ENCODE results near the gene ALDH3A1. TPM values are rescaled to one million over a fixed set of nuclear protein-coding genes. Genes with fewer than 3 reads are reported as not detected.

The ALDH3A1 gene
- total RNA-seq, 2 experiments from 2014 or later = not detected

DNA sequence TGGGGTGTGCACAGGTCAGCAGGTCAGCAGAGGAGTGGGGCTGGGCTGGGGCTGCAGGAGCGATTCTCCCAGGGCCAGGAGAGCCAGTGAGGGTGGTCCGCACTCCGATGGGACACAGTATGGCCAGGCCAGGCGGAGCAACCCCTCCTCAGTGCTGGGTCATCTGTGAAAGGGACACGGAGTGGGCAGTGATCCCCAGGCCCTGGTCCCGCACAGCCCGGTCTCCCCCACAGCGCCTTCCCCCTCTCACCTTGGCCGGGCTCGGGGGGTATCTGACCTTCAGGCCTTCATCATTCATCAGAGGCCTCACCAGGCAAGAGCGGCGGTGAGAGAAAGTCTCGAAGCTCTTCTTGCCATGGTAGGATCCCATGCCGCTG lies 10.0 kb downstream of the ALDH3A1 start:
- Mint-ChIP-seq H3K27ac (no peak overlapping the region), H3K4me3 (no peak overlapping the region), H3K9me3 (no peaks in the 10 kb centered on the region), H3K4me1 (ENCODE audit: low read depth) (no peaks in the 10 kb centered on the region), H3K27me3 (no peaks in the 10 kb centered on the region), H3K36me3 (ENCODE audit: low read depth) (no peaks in the 10 kb centered on the region)
- H3K9me3 ChIP-seq (ENCODE audit: control insufficient read depth in 1 of 2, insufficient read depth in 1 of 2, low read length in 2 of 2) = no peaks in the 10 kb centered on the region
- POLR2A ChIA-PET = no interaction called here
- DNase-seq (no peak), ATAC-seq (ENCODE audit: poor library complexity) (no peak)
- no peak overlapping the region for H3K27ac ChIP-seq (ENCODE audit: low read depth in 1 of 2, low read length in 2 of 2)
- TF ChIP-seq, protein P1, sequence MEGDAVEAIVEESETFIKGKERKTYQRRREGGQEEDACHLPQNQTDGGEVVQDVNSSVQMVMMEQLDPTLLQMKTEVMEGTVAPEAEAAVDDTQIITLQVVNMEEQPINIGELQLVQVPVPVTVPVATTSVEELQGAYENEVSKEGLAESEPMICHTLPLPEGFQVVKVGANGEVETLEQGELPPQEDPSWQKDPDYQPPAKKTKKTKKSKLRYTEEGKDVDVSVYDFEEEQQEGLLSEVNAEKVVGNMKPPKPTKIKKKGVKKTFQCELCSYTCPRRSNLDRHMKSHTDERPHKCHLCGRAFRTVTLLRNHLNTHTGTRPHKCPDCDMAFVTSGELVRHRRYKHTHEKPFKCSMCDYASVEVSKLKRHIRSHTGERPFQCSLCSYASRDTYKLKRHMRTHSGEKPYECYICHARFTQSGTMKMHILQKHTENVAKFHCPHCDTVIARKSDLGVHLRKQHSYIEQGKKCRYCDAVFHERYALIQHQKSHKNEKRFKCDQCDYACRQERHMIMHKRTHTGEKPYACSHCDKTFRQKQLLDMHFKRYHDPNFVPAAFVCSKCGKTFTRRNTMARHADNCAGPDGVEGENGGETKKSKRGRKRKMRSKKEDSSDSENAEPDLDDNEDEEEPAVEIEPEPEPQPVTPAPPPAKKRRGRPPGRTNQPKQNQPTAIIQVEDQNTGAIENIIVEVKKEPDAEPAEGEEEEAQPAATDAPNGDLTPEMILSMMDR (IDR thresholded peaks at IDR 0.05) = no peak
- no peaks in the 10 kb centered on the region for H3K36me3 ChIP-seq (ENCODE audit: insufficient read depth, low read length)
- H3K4me3 ChIP-seq (ENCODE audit: low read length) = no peak overlapping the region
- no peaks in the 10 kb centered on the region for H3K27me3 ChIP-seq (ENCODE audit: control insufficient read depth in 1 of 2, insufficient read depth in 2 of 2, low read length in 2 of 2)
- no peaks in the 10 kb centered on the region for H3K4me1 ChIP-seq (ENCODE audit: insufficient read depth, low read length)
- CTCF ChIA-PET = no interaction called here
- intact Hi-C loops (cut with DNase I, micrococcal nuclease) = no loop called here

DNA sequence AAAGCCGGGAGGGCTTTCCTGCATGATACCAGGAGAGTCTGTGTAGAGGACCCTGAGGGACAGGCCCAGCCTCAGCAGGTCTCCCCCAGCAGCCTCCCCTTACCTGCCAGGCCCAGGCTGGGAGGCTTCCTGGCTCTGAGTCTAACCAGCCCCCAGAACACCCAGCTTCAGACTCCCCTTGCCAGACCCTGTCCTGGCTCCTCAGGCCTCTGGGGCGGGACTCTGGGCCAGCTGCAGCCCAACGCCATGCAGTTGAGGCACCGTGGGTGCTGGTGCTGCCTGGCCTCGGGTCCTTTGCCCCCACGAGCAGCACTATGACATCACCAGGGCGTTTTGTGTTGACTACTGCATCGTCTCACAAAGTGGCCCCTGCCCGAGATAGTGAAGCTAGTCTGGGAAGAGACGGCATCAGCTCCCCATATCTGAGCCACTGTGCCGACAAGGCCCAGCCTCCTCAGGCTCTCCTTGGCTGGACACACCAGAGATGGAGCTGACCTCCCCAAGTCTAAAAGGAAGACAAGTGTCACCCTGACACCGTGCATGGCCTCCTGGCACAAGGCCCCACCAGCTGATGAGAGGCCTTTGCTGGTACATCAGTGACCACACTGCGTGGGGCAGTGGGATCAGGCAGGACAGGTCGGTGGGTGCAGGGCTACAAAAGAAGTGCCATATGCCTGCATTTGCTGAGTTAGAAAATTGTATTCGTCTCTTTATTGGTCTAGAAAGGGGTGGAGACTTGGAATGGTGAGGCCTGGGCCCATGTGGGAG lies 10.6 kb downstream of the ALDH3A1 start:
- no peaks in the 10 kb centered on the region for H3K4me1 Mint-ChIP-seq (ENCODE audit: low read depth)
- H3K9me3 Mint-ChIP-seq = no peaks in the 10 kb centered on the region
- Histone ChIP-seq H3K4me3 (ENCODE audit: low read length) (no peak overlapping the region), H3K36me3 (ENCODE audit: insufficient read depth, low read length) (no peaks in the 10 kb centered on the region), H3K9me3 (ENCODE audit: control insufficient read depth in 1 of 2, insufficient read depth in 1 of 2, low read length in 2 of 2) (no peaks in the 10 kb centered on the region), H3K27me3 (ENCODE audit: control insufficient read depth in 1 of 2, insufficient read depth in 2 of 2, low read length in 2 of 2) (no peaks in the 10 kb centered on the region), H3K4me1 (ENCODE audit: insufficient read depth, low read length) (no peaks in the 10 kb centered on the region), H3K27ac (ENCODE audit: low read depth in 1 of 2, low read length in 2 of 2) (no peak overlapping the region)
- no peaks in the 10 kb centered on the region for H3K36me3 Mint-ChIP-seq (ENCODE audit: low read depth)
- TF ChIP-seq, protein P1 (IDR thresholded peaks at IDR 0.05) = no peak
- ChIA-PET CTCF (interaction anchor here (0.5 kb wide), 1 partner anchor 12 kb away, joined by 3 read pairs; no protein-coding TSS in a partner anchor), POLR2A (no interaction called here)
- H3K27ac Mint-ChIP-seq = no peak overlapping the region
- DNase-seq = no peak
- H3K4me3 Mint-ChIP-seq = no peak overlapping the region
- no peaks in the 10 kb centered on the region for H3K27me3 Mint-ChIP-seq
- intact Hi-C loops (cut with DNase I, micrococcal nuclease) = no loop called here
- no peak for ATAC-seq (ENCODE audit: poor library complexity)

DNA sequence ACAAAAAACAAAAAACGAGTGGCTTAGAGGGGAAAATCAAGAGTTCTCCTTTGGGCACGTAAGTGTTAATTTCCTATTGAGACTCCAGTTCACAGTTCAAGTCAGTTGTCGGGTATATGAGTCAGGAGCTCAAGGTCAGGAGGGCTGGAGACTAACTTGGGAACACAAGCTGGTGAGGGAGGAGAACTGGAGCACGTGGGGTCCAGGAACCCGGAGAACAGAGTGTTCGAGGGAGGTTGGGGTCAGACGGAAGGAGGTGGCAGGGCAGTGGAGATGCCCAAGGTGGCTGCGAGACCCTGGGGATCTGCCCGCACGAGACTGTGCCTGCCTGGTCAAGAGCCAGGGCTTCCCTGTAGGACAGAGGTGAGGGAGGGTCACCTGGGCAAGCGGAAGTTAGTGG lies 12.0 kb downstream of the ALDH3A1 start:
- Histone ChIP-seq H3K4me1 (ENCODE audit: insufficient read depth, low read length) (no peaks in the 10 kb centered on the region), H3K27ac (ENCODE audit: low read depth in 1 of 2, low read length in 2 of 2) (no peak overlapping the region), H3K27me3 (ENCODE audit: control insufficient read depth in 1 of 2, insufficient read depth in 2 of 2, low read length in 2 of 2) (no peaks in the 10 kb centered on the region), H3K4me3 (ENCODE audit: low read length) (no peak overlapping the region), H3K36me3 (ENCODE audit: insufficient read depth, low read length) (no peaks in the 10 kb centered on the region), H3K9me3 (ENCODE audit: control insufficient read depth in 1 of 2, insufficient read depth in 1 of 2, low read length in 2 of 2) (no peaks in the 10 kb centered on the region)
- Mint-ChIP-seq H3K27ac (no peak overlapping the region), H3K4me3 (no peak overlapping the region), H3K4me1 (ENCODE audit: low read depth) (no peaks in the 10 kb centered on the region), H3K36me3 (ENCODE audit: low read depth) (no peaks in the 10 kb centered on the region), H3K27me3 (no peaks in the 10 kb centered on the region), H3K9me3 (no peaks in the 10 kb centered on the region)
- CTCF ChIA-PET = interaction anchor here (1.7 kb wide), 1 partner anchor 9 kb away, joined by 4 read pairs; no protein-coding TSS in a partner anchor
- DNase-seq (no peak), ATAC-seq (ENCODE audit: poor library complexity) (no peak)
- intact Hi-C loops (cut with DNase I, micrococcal nuclease) = no loop called here
- POLR2A ChIA-PET = no interaction called here
- TF ChIP-seq, protein P1 (IDR thresholded peaks at IDR 0.05) = no peak
